CD4-positive, CD25-positive, alpha-beta regulatory T cell (primary cell): ENCODE results near the gene DCUN1D3. TPM values are rescaled to one million over a fixed set of nuclear protein-coding genes. Genes with fewer than 3 reads are reported as not detected.

Source experiments
- ATAC-seq, 2 donors: fragments of 150-1000 bp; cut with Tn5 transposase; one replicate each; pipeline ENCODE4 v1.10.0; 2021; ENCODE audit warnings: low read depth in 2 of 2, moderate number of reproducible peaks in 2 of 2, moderate library complexity in 1 of 2
- DNase-seq, 3 donors: peaks; one replicate each; pipeline versions ENCODE4 v3.0.0 to v3.0.0-alpha.2; 2012 to 2022; ENCODE audit warnings: mixed read lengths in 1 of 3
- H3K27ac ChIP-seq: one replicate; pipeline ENCODE4 v1.7.0; 2013; ENCODE audit warnings: mild to moderate bottlenecking, low read length; ENCODE audit not compliant: insufficient read depth, poor library complexity, severe bottlenecking
- H3K27me3 ChIP-seq: one replicate; pipeline ENCODE4 v1.7.0; 2013; ENCODE audit warnings: low read length; ENCODE audit not compliant: control insufficient read depth, insufficient read depth
- H3K36me3 ChIP-seq: one replicate; pipeline ENCODE4 v1.7.0; 2013; ENCODE audit warnings: mild to moderate bottlenecking, low read length, moderate library complexity; ENCODE audit not compliant: control insufficient read depth, insufficient read depth
- H3K4me1 ChIP-seq: 2 replicates; pipeline ENCODE4 v1.7.0; 2013; ENCODE audit warnings: mild to moderate bottlenecking, low read length; ENCODE audit not compliant: insufficient read depth, control insufficient read depth, poor library complexity, severe bottlenecking
- H3K4me3 ChIP-seq: one replicate; pipeline ENCODE4 v1.7.0; 2013; ENCODE audit warnings: low read depth, mild to moderate bottlenecking, low read length, moderate library complexity
- H3K9me3 ChIP-seq, 2 experiments: 1 replicate in 1 of 2; 2 replicates in 1 of 2; pipeline ENCODE4 v1.7.0; 2013; ENCODE audit warnings: low read length in 2 of 2, mild to moderate bottlenecking in 1 of 2, moderate library complexity in 1 of 2; ENCODE audit not compliant: control insufficient read depth in 2 of 2
- H3K27ac Mint-ChIP-seq, 3 donors: one replicate each; pipeline ENCODE4 v1.8.0; 2020 to 2022; ENCODE audit warnings: mild to moderate bottlenecking in 3 of 3, mixed read lengths in 3 of 3, moderate library complexity in 2 of 3
- H3K27me3 Mint-ChIP-seq: one replicate; pipeline ENCODE4 v1.8.0; 2022; ENCODE audit warnings: mild to moderate bottlenecking, mixed read lengths
- H3K36me3 Mint-ChIP-seq: one replicate; pipeline ENCODE4 v1.8.0; 2020; ENCODE audit warnings: mixed read lengths
- H3K4me1 Mint-ChIP-seq, 4 donors: one replicate each; pipeline ENCODE4 v1.8.0; 2020 to 2022; ENCODE audit warnings: mixed read lengths in 4 of 4, mild to moderate bottlenecking in 1 of 4
- H3K4me3 Mint-ChIP-seq, 4 donors: one replicate each; pipeline ENCODE4 v1.8.0; 2020 to 2022; ENCODE audit warnings: mild to moderate bottlenecking in 4 of 4, mixed read lengths in 4 of 4, moderate library complexity in 3 of 4
- H3K9me3 Mint-ChIP-seq, 7 donors: one replicate each; pipeline ENCODE4 v1.8.0; 2020 to 2022; ENCODE audit warnings: mixed read lengths in 7 of 7, mild to moderate bottlenecking in 3 of 7, moderate library complexity in 2 of 7
- polyA plus RNA-seq, 4 donors: library from polyadenylated mRNA; unstranded; fragments of 300-500 nt; fragmentation: Illumina TruSeq; gene quantifications; one replicate each; pipeline ENCODE4 v1.2.3, GENCODE V29; 2021
- total RNA-seq: library from RNA; stranded (reverse); gene quantifications from one replicate; pipeline ENCODE4 v1.2.3, GENCODE V29; 2022

Gene DCUN1D3
- total and polyA plus RNA-seq, 5 donors from 2014 or later: 0.52 to 4.8 (median 1.7) TPM

DNA sequence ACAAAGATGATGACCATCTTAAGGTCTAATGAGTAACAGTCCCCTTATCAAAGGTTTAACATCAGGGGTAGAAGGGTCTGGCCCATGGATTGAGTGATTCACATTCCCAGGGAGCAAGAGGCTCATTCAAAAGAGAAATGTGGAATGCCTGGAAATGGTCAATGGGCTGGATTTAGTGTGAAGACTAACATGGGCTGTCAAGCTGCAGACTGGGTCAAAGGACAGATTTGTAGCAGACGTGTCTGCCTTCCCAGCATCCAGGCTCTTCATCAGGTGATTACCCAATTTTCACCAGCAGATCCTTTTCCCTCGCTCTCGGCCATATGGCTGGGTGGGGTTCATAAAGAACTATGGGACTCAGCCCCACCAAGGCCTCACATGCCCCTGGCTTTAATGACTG is 26.8 kb downstream of the DCUN1D3 start:
- H3K27me3 ChIP-seq: no peaks in the 10 kb centered on the region
- Mint-ChIP-seq H3K4me3 (peak overlapping the region in 2 of 4 donors; percentile 22 to 79), H3K36me3 (peaks cover 7% of the 10 kb centered on the region), H3K27ac (peak overlapping the region; percentile 93 to 98 (median 95)), H3K27me3 (peaks cover 4% of the 10 kb centered on the region), H3K9me3 (no peaks in the 10 kb centered on the region), H3K4me1 (peaks cover 17 to 43% (median 39%) of the 10 kb centered on the region in 4 donors)
- H3K9me3 ChIP-seq: no peaks in the 10 kb centered on the region
- ATAC-seq: no peak
- no peak overlapping the region for H3K4me3 ChIP-seq
- DNase-seq: no peak
- H3K4me1 ChIP-seq: peaks cover 21% of the 10 kb centered on the region
- peak overlapping the region; percentile 77 for H3K27ac ChIP-seq
- no peaks in the 10 kb centered on the region for H3K36me3 ChIP-seq

DNA sequence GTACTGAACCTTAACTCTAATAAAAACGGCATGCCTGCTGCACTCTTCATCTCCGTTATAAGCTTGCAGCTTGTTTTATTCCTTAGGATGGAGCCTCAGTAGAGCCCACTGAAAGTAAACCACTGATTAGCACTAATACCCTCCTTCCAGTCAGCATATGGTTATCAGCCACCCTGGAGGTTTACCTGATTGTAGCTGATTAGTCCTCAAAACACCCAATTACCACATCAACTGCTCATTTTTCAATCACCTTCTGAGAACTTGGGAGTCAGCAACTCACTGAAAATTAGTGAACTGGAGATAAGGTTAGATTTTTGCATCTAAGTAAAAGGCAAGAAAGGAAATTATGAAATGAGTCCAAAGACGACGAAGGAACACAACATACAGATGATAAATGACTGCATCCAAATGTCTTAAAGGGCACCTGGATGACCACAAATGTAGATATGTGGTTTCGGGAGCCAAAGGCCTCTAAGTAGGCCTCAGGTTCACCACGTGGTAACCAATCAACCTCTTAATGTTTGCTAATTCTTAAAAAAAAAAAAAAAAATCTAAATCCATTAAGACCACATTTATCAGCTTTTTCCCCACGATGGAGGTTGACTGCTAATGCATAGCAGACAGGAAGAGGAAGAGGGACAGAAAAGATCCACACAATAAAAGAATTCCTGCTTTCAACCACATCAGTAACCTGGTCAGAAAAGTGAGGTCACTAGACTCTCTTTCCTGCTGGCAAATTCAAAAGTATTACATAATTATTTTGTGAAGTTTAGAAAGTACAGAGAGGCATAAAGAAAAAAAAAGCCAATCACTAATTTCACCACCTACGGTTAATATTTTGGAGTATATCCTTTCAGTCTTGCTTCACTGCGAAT is 28.0 kb downstream of the DCUN1D3 start:
- Mint-ChIP-seq H3K27ac (peak overlapping the region in 1 of 3 donors; percentile 93), H3K36me3 (peaks cover 16% of the 10 kb centered on the region), H3K27me3 (peaks cover 2% of the 10 kb centered on the region), H3K4me1 (peaks cover 17 to 39% (median 36%) of the 10 kb centered on the region in 4 donors), H3K4me3 (peak overlapping the region in 1 of 4 donors; percentile 7), H3K9me3 (no peaks in the 10 kb centered on the region)
- no peak for ATAC-seq
- peak overlapping the region; percentile 77 for H3K27ac ChIP-seq
- H3K4me1 ChIP-seq: peaks cover 21% of the 10 kb centered on the region
- no peak for DNase-seq
- H3K27me3 ChIP-seq: no peaks in the 10 kb centered on the region
- H3K9me3 ChIP-seq: no peaks in the 10 kb centered on the region
- H3K4me3 ChIP-seq: no peak overlapping the region
- H3K36me3 ChIP-seq: no peaks in the 10 kb centered on the region

DNA sequence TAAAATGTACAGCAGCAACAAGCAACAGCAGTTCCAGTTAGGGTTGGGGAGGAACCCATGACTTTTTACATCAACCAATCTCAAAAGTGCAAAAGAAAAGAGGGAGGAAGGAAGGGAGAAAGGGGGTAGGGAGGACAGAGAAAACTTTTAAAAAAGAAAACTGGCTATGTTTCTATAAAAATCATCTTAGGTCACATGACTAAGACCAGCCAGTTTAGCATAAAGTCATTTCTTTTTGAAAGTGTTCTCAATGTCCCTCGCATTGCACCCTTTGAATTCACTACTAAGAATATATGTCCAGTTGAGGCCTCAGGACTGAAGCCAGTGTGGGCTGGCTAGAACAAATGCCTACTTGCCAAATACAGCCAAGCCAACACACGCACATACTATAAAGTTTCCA is 28.9 kb downstream of the DCUN1D3 start:
- Histone ChIP-seq H3K4me3 (no peak overlapping the region), H3K9me3 (no peaks in the 10 kb centered on the region), H3K36me3 (no peaks in the 10 kb centered on the region), H3K27me3 (no peaks in the 10 kb centered on the region), H3K4me1 (peaks cover 21% of the 10 kb centered on the region), H3K27ac (no peak overlapping the region)
- Mint-ChIP-seq H3K4me1 (peaks cover 17 to 41% (median 38%) of the 10 kb centered on the region in 4 donors), H3K4me3 (no peak overlapping the region), H3K27ac (peak overlapping the region in 2 of 3 donors; percentile 32 to 93), H3K27me3 (no peaks in the 10 kb centered on the region), H3K9me3 (no peaks in the 10 kb centered on the region), H3K36me3 (peaks cover 15% of the 10 kb centered on the region)
- DNase-seq (no peak), ATAC-seq (no peak)

DNA sequence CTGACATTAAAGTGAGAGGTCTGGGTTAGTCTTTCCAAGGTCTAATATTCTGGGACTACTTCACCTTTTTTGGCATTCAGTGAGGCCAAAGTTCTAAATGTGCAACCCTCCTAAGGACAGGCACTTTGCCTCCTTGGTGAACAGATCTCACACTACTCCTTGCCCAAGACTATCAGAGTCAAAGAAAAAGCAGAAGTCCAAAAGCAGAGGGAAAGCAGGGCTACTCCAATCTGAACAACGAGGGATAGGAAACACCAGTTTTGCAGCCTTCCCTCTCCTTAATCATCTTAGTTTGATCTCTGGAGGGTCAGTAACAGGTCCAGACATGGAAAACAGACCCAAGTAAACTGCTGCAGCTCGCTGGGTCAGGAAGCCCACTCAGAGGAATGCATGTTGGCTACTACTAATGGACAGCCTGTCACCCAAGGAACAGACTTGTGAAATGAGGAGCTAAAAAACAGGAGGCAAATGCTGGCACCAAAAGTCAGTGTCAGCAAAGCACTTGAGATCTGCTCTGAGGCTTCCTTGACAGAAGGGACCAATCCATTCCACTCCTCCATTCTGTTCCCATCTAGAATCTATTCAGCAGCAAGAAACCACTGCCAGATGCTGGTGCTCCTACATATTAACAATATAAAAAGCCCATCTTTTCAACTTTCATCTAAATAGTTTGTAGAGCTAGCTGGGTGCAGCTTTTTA is 29.9 kb downstream of the DCUN1D3 start:
- Mint-ChIP-seq H3K4me1 (peaks cover 13 to 44% (median 39%) of the 10 kb centered on the region in 4 donors), H3K4me3 (no peak overlapping the region), H3K27me3 (no peaks in the 10 kb centered on the region), H3K27ac (peak overlapping the region in 1 of 3 donors; percentile 30), H3K36me3 (peaks cover 15% of the 10 kb centered on the region), H3K9me3 (no peaks in the 10 kb centered on the region)
- H3K27me3 ChIP-seq: no peaks in the 10 kb centered on the region
- H3K4me3 ChIP-seq: no peak overlapping the region
- peaks cover 19% of the 10 kb centered on the region for H3K4me1 ChIP-seq
- ATAC-seq (no peak), DNase-seq (no peak)
- no peaks in the 10 kb centered on the region for H3K9me3 ChIP-seq
- no peaks in the 10 kb centered on the region for H3K36me3 ChIP-seq
- H3K27ac ChIP-seq: no peak overlapping the region

DNA sequence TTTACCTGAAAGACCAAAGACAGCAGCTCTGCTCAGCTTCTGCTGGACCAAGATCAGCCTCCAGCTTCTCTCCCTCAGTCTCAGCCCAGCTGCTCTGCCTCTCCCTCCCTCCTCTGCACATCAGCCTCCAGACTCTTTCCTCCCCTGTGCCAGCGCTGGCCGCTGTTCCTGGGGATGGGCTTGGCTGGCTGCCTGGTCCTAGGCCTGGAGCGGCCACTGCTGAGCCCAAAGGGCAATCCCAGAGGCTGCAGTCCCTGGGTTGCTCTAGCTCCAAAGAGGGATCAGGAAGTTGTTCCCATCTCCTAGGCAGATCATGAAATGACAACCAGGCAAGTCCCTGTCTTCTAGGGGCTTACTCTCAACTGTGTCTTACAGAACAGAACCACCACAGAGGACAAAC is 31.3 kb downstream of the DCUN1D3 start:
- Histone ChIP-seq H3K36me3 (no peaks in the 10 kb centered on the region), H3K4me3 (no peak overlapping the region), H3K27me3 (no peaks in the 10 kb centered on the region), H3K9me3 (no peaks in the 10 kb centered on the region), H3K4me1 (peaks cover 5% of the 10 kb centered on the region), H3K27ac (no peak overlapping the region)
- Mint-ChIP-seq H3K27me3 (no peaks in the 10 kb centered on the region), H3K4me3 (no peak overlapping the region), H3K4me1 (peaks cover 15 to 40% (median 34%) of the 10 kb centered on the region in 4 donors), H3K36me3 (peaks cover 20% of the 10 kb centered on the region), H3K27ac (no peak overlapping the region), H3K9me3 (no peaks in the 10 kb centered on the region)
- DNase-seq (no peak), ATAC-seq (no peak)

DNA sequence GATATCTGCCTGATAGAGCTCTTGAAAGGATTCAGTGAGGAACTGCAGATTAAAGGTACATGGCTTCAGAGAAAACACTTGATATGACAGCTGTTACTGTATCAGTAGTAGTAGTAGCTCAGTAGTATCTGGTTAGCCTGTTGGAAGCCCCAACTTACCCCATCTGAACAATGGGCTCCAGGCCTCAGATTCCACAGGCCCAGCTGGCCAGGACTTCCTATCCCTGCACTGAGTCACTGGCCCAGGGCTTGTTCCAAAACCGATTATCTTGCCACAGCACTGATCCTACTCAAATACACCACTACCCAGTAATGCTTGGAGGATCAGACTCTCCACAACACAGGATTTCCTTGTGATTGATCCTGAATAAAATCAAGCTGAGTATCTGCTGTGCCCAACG is 32.6 kb downstream of the DCUN1D3 start:
- Histone ChIP-seq H3K36me3 (no peaks in the 10 kb centered on the region), H3K4me1 (no peaks in the 10 kb centered on the region), H3K27me3 (no peaks in the 10 kb centered on the region), H3K4me3 (no peak overlapping the region), H3K9me3 (no peaks in the 10 kb centered on the region), H3K27ac (no peak overlapping the region)
- Mint-ChIP-seq H3K4me1 (peaks cover 16 to 33% (median 30%) of the 10 kb centered on the region in 4 donors), H3K36me3 (peaks cover 20% of the 10 kb centered on the region), H3K9me3 (no peaks in the 10 kb centered on the region), H3K4me3 (no peak overlapping the region), H3K27me3 (no peaks in the 10 kb centered on the region), H3K27ac (no peak overlapping the region)
- ATAC-seq (no peak), DNase-seq (no peak)

DNA sequence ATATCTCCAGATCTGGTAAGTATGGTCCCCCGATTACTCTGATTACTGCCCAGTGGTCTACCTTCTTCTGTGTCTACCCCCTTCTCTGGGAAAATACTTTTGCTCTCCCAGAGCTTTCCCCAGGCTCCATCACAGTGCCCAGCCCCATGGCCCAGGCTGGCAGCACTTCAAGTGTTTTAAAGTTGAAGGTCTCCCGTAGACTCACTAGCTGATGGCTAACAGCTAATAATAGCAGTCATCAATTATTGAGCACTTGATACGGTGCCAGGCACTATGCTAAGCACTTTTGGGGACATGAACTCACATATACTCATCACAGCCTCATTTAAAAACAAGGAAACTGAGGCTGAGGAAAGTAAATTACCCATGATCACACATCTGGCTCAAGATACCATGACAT is 33.4 kb downstream of the DCUN1D3 start:
- Histone ChIP-seq H3K36me3 (peaks cover 5% of the 10 kb centered on the region), H3K4me3 (no peak overlapping the region), H3K27ac (no peak overlapping the region), H3K27me3 (no peaks in the 10 kb centered on the region), H3K4me1 (no peaks in the 10 kb centered on the region), H3K9me3 (no peaks in the 10 kb centered on the region)
- Mint-ChIP-seq H3K4me3 (no peak overlapping the region), H3K36me3 (peaks cover 25% of the 10 kb centered on the region), H3K4me1 (peaks cover 13 to 30% (median 29%) of the 10 kb centered on the region in 4 donors), H3K27me3 (no peaks in the 10 kb centered on the region), H3K27ac (no peak overlapping the region), H3K9me3 (no peaks in the 10 kb centered on the region)
- DNase-seq (no peak), ATAC-seq (no peak)
